ENCODE measurements around the gene DOCK4. TPM values are rescaled to one million over a fixed set of nuclear protein-coding genes. Genes with fewer than 3 reads are reported as not detected.

Gene DOCK4
- total RNA-seq, 1 experiment from 2014 or later, result 4.9 TPM

- no peak overlapping the region for H3K27ac ChIP-seq (ENCODE audit: insufficient read length, low read depth, low read length)
- H4K8ac ChIP-seq (replicated peaks; ENCODE audit: insufficient read length, low read depth, low read length), result no peak overlapping the region
- H2AFZ ChIP-seq (ENCODE audit: low read length), result no peak overlapping the region
- Mint-ChIP-seq H3K36me3 (ENCODE audit: insufficient read depth in 1 of 3, low read depth in 3 of 3) (no peaks in the 10 kb centered on the region), H3K4me1 (peaks cover 0 to 6% of the 10 kb centered on the region in 2 experiments; a peak in 2 of 4 replicates), H3K4me3 (no peak overlapping the region), H3K27ac (no peak overlapping the region), H3K27me3 (ENCODE audit: low read depth) (no peaks in the 10 kb centered on the region), H3K9me3 (no peaks in the 10 kb centered on the region)
- H3K4ac ChIP-seq (ENCODE audit: low read depth, low read length), result no peak overlapping the region
- no peaks in the 10 kb centered on the region for H3K23me2 ChIP-seq (ENCODE audit: insufficient read length, low read depth, low read length, poor library complexity, severe bottlenecking)
- TF ChIP-seq CTCF (conservative IDR thresholded peaks at IDR 0.05), result no peak
- H3K4me1 ChIP-seq (ENCODE audit: insufficient read depth, low read length), result no peaks in the 10 kb centered on the region; the same call in 1 of the 2 replicates
- no peak overlapping the region for H2BK12ac ChIP-seq (ENCODE audit: insufficient read length, low read depth, low read length)
- H3K79me1 ChIP-seq (ENCODE audit: insufficient read depth, low read depth, low read length, poor library complexity, severe bottlenecking), result no peaks in the 10 kb centered on the region
- H3K79me2 ChIP-seq (ENCODE audit: insufficient read depth, low read length), result 0 out of 2 replicates have a peak, but pooled peaks cover 2% of the 10 kb centered on the region
- H2BK5ac ChIP-seq (ENCODE audit: insufficient read length, low read length), result no peak overlapping the region
- H3T11ph ChIP-seq (ENCODE audit: low read length), result no peak overlapping the region
- H3K4me2 ChIP-seq (ENCODE audit: insufficient read depth, insufficient read length, low read length), result no peak overlapping the region
- H2AK5ac ChIP-seq (ENCODE audit: insufficient read length, low read length), result no peak overlapping the region
- no peaks in the 10 kb centered on the region for H4K20me1 ChIP-seq (ENCODE audit: control insufficient read depth, insufficient read depth, insufficient read length)
- no peak overlapping the region for H3K18ac ChIP-seq (ENCODE audit: insufficient read length, low read depth, low read length)
- H4K5ac ChIP-seq (ENCODE audit: insufficient read length, low read depth, low read length), result no peak overlapping the region
- no CpG with 5 or more reads among the region's 2 CpGs for WGBS (ENCODE audit: extremely low coverage, insufficient read length, low lambda C conversion rate)
- H3K14ac ChIP-seq (ENCODE audit: insufficient read depth, low read length), result no peak overlapping the region
- no peak overlapping the region for H2BK120ac ChIP-seq (ENCODE audit: low read depth, low read length, poor library complexity, severe bottlenecking)
- no peak overlapping the region for H3K56ac ChIP-seq (ENCODE audit: insufficient read length, low read depth, low read length)
- no peaks in the 10 kb centered on the region for H3K9me3 ChIP-seq (ENCODE audit: control insufficient read depth, low read depth, low read length)
- no peak overlapping the region for H4K91ac ChIP-seq (ENCODE audit: insufficient read length, low read depth, low read length)
- H3K23ac ChIP-seq (ENCODE audit: insufficient read length, low read depth, low read length), result no peak overlapping the region
- no peaks in the 10 kb centered on the region for H3K27me3 ChIP-seq (ENCODE audit: insufficient read depth, low read length)
- no peak overlapping the region for H2BK20ac ChIP-seq (ENCODE audit: low read depth, low read length, poor library complexity, severe bottlenecking)
- no peak overlapping the region for H2BK15ac ChIP-seq (ENCODE audit: low read depth, low read length)
- no peak overlapping the region for H3K9ac ChIP-seq (ENCODE audit: extremely low read depth, insufficient read length, low read length)
- no peak for DNase-seq
Measured at GRCh38 chr7:112060625-112061024, 145.6 kb downstream of the DOCK4 start.
